SK-N-SH (cell line): Measurements from ENCODE around the gene TMEM129. TPM values are rescaled to one million over a fixed set of nuclear protein-coding genes. Genes with fewer than 3 reads are reported as not detected.

Source experiments
- CTCF ChIA-PET: fragments of 300-600, 350-600 bp; formaldehyde crosslinking; extraction: SDS; loops from one replicate; lab custom pipeline; 2021; lab: Yijun Ruan, JAX
- POLR2A ChIA-PET: fragments of 350-600 bp; sonication (Branson Sonifier 250); formaldehyde crosslinking; extraction: SDS; loops from one replicate; lab custom pipeline; 2020; ENCODE audit warnings: antibody characterized with exemption, inconsistent platforms; lab: Yijun Ruan, JAX
- DNase-seq: peaks from one replicate; pipeline ENCODE4 v3.0.0; 2012
- H2AFZ ChIP-seq: fragments of 200-600 bp; sonication (generic); 2 replicates; pipeline ENCODE4 v1.8.1; 2016; ENCODE audit warnings: antibody characterized with exemption, mild to moderate bottlenecking, low read depth
- H3F3A ChIP-seq: fragments of 200-600 bp; sonication (generic); replicated peaks from 2 replicates; pipeline ENCODE3; 2016; ENCODE audit warnings: antibody characterized with exemption, mild to moderate bottlenecking; ENCODE audit not compliant: insufficient read depth
- H3K27ac ChIP-seq, 2 experiments: fragments of 200-500 bp in 1 of 2; fragments of 200-600 bp in 1 of 2; sonication (Bioruptor generic) in 1 of 2; sonication (generic), shearing (Covaris generic) in 1 of 2; 2 replicates each; pipeline versions ENCODE4 v1.5.1 to v1.6.1; 2014 to 2016; ENCODE audit warnings: low read depth in 2 of 2, inconsistent platforms in 1 of 2, low read length in 1 of 2, mild to moderate bottlenecking in 1 of 2, mixed read lengths in 1 of 2
- H3K27me3 ChIP-seq: fragments of 200-600 bp; sonication (generic), shearing (Covaris generic); 2 replicates; pipeline ENCODE4 v1.6.1; 2016; ENCODE audit warnings: mixed run types; ENCODE audit not compliant: insufficient read depth
- H3K36me3 ChIP-seq, 2 experiments: fragments of 200-500 bp in 1 of 2; fragments of 200-600 bp in 1 of 2; sonication (Bioruptor generic) in 1 of 2; sonication (generic) in 1 of 2; replicated peaks in 1 of 2; 2 replicates each; pipeline versions ENCODE3 to v1.5.1; 2014 to 2016; ENCODE audit warnings: low read length in 1 of 2, mild to moderate bottlenecking in 1 of 2; ENCODE audit not compliant: insufficient read depth in 2 of 2, control insufficient read depth in 1 of 2
- H3K4me1 ChIP-seq, 2 experiments: fragments of 200-500 bp in 1 of 2; fragments of 200-600 bp in 1 of 2; sonication (Bioruptor generic) in 1 of 2; sonication (generic), shearing (Covaris generic) in 1 of 2; 2 replicates each; pipeline versions ENCODE4 v1.5.1 to v1.6.1; 2014 to 2016; ENCODE audit warnings: low read depth in 1 of 2, low read length in 1 of 2, mixed run types in 1 of 2; ENCODE audit not compliant: insufficient read depth in 2 of 2, control insufficient read depth in 1 of 2
- H3K4me2 ChIP-seq: fragments of 200-600 bp; sonication (generic), shearing (Covaris generic); 2 replicates; pipeline ENCODE4 v1.6.1; 2017; ENCODE audit warnings: mixed run types
- H3K4me3 ChIP-seq, 2 experiments: fragments of 200-500 bp in 1 of 2; fragments of 200-600 bp in 1 of 2; sonication (Bioruptor generic) in 1 of 2; sonication (generic), shearing (Covaris generic) in 1 of 2; 2 replicates each; pipeline versions ENCODE4 v1.5.1 to v1.8.1; 2014 to 2016; ENCODE audit warnings: low read depth in 2 of 2, inconsistent platforms in 1 of 2, low read length in 1 of 2, mild to moderate bottlenecking in 1 of 2, mixed read lengths in 1 of 2, moderate library complexity in 1 of 2
- H3K79me2 ChIP-seq: fragments of 200-600 bp; sonication (generic); 2 replicates; pipeline ENCODE4 v1.8.1; 2017; ENCODE audit warnings: mild to moderate bottlenecking; ENCODE audit not compliant: insufficient read depth
- H3K9ac ChIP-seq: fragments of 200-600 bp; sonication (generic); 2 replicates; pipeline ENCODE4 v1.6.1; 2017; ENCODE audit warnings: mixed run types
- H3K9me2 ChIP-seq: fragments of 200-600 bp; sonication (generic); 2 replicates; pipeline ENCODE4 v1.6.1; 2017; ENCODE audit warnings: mixed run types
- H3K9me3 ChIP-seq: fragments of 200-600 bp; sonication (generic); 2 replicates; pipeline ENCODE4 v1.6.1; 2017; ENCODE audit warnings: mixed run types, mild to moderate bottlenecking, moderate library complexity
- H4K20me1 ChIP-seq: fragments of 200-600 bp; sonication (generic); 2 replicates; pipeline ENCODE4 v1.6.1; 2017; ENCODE audit warnings: mild to moderate bottlenecking, mixed run types; ENCODE audit not compliant: insufficient read depth
- CHD2 ChIP-seq: fragments of 150-350 bp; IDR thresholded peaks from 2 replicates; pipeline ENCODE4 v1.6.1; 2018; ENCODE audit warnings: low read length; ENCODE audit not compliant: partially characterized antibody
- ELF1 ChIP-seq: IDR thresholded peaks from 2 replicates; pipeline ENCODE4 v1.4.0; 2012
- FOSL2 ChIP-seq: IDR thresholded peaks from 2 replicates; pipeline ENCODE4 v1.4.0; 2012; ENCODE audit warnings: low read depth, mild to moderate bottlenecking, moderate library complexity, borderline replicate concordance
- FOXM1 ChIP-seq: IDR thresholded peaks from 2 replicates; pipeline ENCODE4 v1.4.0; 2012; ENCODE audit warnings: low read depth, mild to moderate bottlenecking
- GABPA ChIP-seq: IDR thresholded peaks from 2 replicates; pipeline ENCODE4 v1.4.0; 2012; ENCODE audit warnings: low read depth, mild to moderate bottlenecking
- GATA2 ChIP-seq: sonication (generic); formaldehyde crosslinking; IDR thresholded peaks from 2 replicates; pipeline ENCODE4 v1.5.0; 2020; ENCODE audit warnings: mild to moderate bottlenecking, missing genetic modification reagents
- IRF3 ChIP-seq: fragments of 150-350 bp; IDR thresholded peaks from 2 replicates; pipeline ENCODE4 v1.6.1; 2016; ENCODE audit warnings: mild to moderate bottlenecking, low read depth, low read length
- JUND ChIP-seq: IDR thresholded peaks from 2 replicates; pipeline ENCODE4 v1.4.0; 2012
- MEF2A ChIP-seq: IDR thresholded peaks from 2 replicates; pipeline ENCODE4 v1.4.0; 2012; ENCODE audit warnings: low read depth, borderline replicate concordance
- MXI1 ChIP-seq: IDR thresholded peaks from 2 replicates; pipeline ENCODE4 v1.6.1; 2012; ENCODE audit warnings: mild to moderate bottlenecking, low read depth, low read length, improper control_type of control experiment
- NFIC ChIP-seq: IDR thresholded peaks from 2 replicates; pipeline ENCODE4 v1.4.0; 2012; ENCODE audit warnings: borderline replicate concordance
- POLR2AphosphoS5 ChIP-seq: IDR thresholded peaks from 2 replicates; pipeline ENCODE4 v1.6.1; 2012; ENCODE audit warnings: low read depth, low read length
- RAD21 ChIP-seq: IDR thresholded peaks from 2 replicates; pipeline ENCODE4 v1.6.1; 2012; ENCODE audit warnings: mild to moderate bottlenecking, low read length
- RCOR1 ChIP-seq: fragments of 150-350 bp; IDR thresholded peaks from 2 replicates; pipeline ENCODE4 v1.6.1; 2017; ENCODE audit warnings: antibody characterized with exemption, low read length
- RFX5 ChIP-seq: IDR thresholded peaks from 2 replicates; pipeline ENCODE4 v1.6.1; 2012; ENCODE audit warnings: mild to moderate bottlenecking, improper control_type of control experiment, low read length
- TAF1 ChIP-seq: IDR thresholded peaks from 2 replicates; pipeline ENCODE4 v1.6.1; 2012; ENCODE audit warnings: low read depth, mild to moderate bottlenecking, low read length, moderate library complexity, borderline replicate concordance
- TCF12 ChIP-seq: IDR thresholded peaks from 2 replicates; pipeline ENCODE4 v1.4.0; 2012
- TEAD4 ChIP-seq: IDR thresholded peaks from 2 replicates; pipeline ENCODE4 v1.4.0; 2012; ENCODE audit warnings: mild to moderate bottlenecking, borderline replicate concordance; ENCODE audit not compliant: insufficient read depth
- USF1 ChIP-seq: IDR thresholded peaks from 2 replicates; pipeline ENCODE4 v1.4.0; 2012; ENCODE audit warnings: low read depth, borderline replicate concordance
- YY1 ChIP-seq: IDR thresholded peaks from 2 replicates; pipeline ENCODE4 v1.4.0; 2012; ENCODE audit warnings: low read depth, mild to moderate bottlenecking
- WGBS: methylation state at CpG from one replicate; pipeline ENCODE4 v1.1.6; 2017; ENCODE audit warnings: low lambda C conversion rate; 5-methylcytosine and 5-hydroxymethylcytosine counted together
- polyA plus RNA-seq, 3 experiments: library from polyadenylated mRNA; depleted of rRNA; stranded (reverse); fragments of >200 nt; gene quantifications; 2 replicates each; pipeline ENCODE4 v1.2.3, GENCODE V29; 2012

Gene TMEM129
- polyA plus RNA-seq, 1 of the 3 experiments (the other 2 are of a cell fraction), result 36.5 TPM

GRCh38 chr4:1751155-1751918 lies 30.2 kb upstream of the TMEM129 start:
- POLR2A ChIA-PET, result no interaction called here
- H3K9ac ChIP-seq, result no peak overlapping the region
- no peak for TF ChIP-seq TCF12
- TF ChIP-seq FOSL2, result no peak
- TF ChIP-seq ELF1, result no peak
- TF ChIP-seq FOXM1, result no peak
- TF ChIP-seq RFX5, result no peak
- no peak for TF ChIP-seq TAF1
- no peak for TF ChIP-seq GABPA
- TF ChIP-seq RAD21, result no peak
- no peak for TF ChIP-seq IRF3
- no peak for TF ChIP-seq CHD2
- no peak for TF ChIP-seq TEAD4
- no peak for TF ChIP-seq JUND
- TF ChIP-seq MEF2A, result no peak
- no peak for TF ChIP-seq GATA2 (CRISPR knock-in tag)
- no peak for TF ChIP-seq NFIC
- TF ChIP-seq RCOR1, result no peak
- TF ChIP-seq USF1, result no peak
- TF ChIP-seq YY1, result no peak
- no peak for TF ChIP-seq MXI1
- TF ChIP-seq POLR2AphosphoS5, result no peak
- TF ChIP-seq, all 33 proteins: peak for 0
- Histone ChIP-seq H2AFZ (no peak overlapping the region), H3F3A (no peaks in the 10 kb centered on the region), H3K36me3 (no peaks in the 10 kb centered on the region), H3K27ac (no peak overlapping the region), H3K79me2 (no peaks in the 10 kb centered on the region), H3K4me1 (peaks cover 0 to 36% of the 10 kb centered on the region in 2 experiments; a peak in 1 of 4 replicates), H3K27me3 (no peaks in the 10 kb centered on the region), H3K4me3 (no peak overlapping the region), H4K20me1 (no peaks in the 10 kb centered on the region), H3K9me2 (no peaks in the 10 kb centered on the region), H3K9me3 (no peaks in the 10 kb centered on the region), H3K4me2 (no peak overlapping the region)
- CTCF ChIA-PET, result interaction anchor here (0.7 to 12.0 kb wide), 7 partner anchors 21 to 148 kb away, joined by 3 to 88 read pairs (median 4); partner anchors contain the start of gene TMEM129
- 73% methylated on average over 4 of the region's 31 CpGs for WGBS
- DNase-seq, result no peak
